ENCODE data around the gene ZNF581. TPM values are rescaled to one million over a fixed set of nuclear protein-coding genes. Genes with fewer than 3 reads are reported as not detected.
A peak's percentile ranks its signal among the peaks of the same experiment; 100 is the strongest.

ZNF581 gene
- total RNA-seq, 1 donor from 2014 or later = 46.5 TPM

GRCh38 chr19:55624109-55625003 lies 19.1 kb upstream of the ZNF581 start, which contains the start of gene ZNF784:
TSS of gene ZNF784 (minus strand) at chr19:55624566. CDS start at chr19:55624561, 5 bp downstream.
- TF ChIP-seq CTCF (IDR thresholded peaks at IDR 0.05) = no peak
- POLR2A ChIA-PET = interaction anchor here (0.6 to 4.0 kb wide), 21 partner anchors 8 to 543 kb away, joined by 3 to 53 read pairs (median 5); partner anchors contain the start of genes CCDC106, FIZ1, PPP6R1 and U2AF2
- H3K9me3 Mint-ChIP-seq = no peaks in the 10 kb centered on the region
- peaks cover 14% of the 10 kb centered on the region for H3K36me3 Mint-ChIP-seq (ENCODE audit: low read depth)
- CTCF ChIA-PET = interaction anchor here (0.8 to 2.2 kb wide), 7 partner anchors 9 to 157 kb away, joined by 3 to 12 read pairs (median 4); partner anchors contain the start of gene ZNF865
- peak within 1 kb of the TSS; percentile 97 for H3K27ac Mint-ChIP-seq
- DNase-seq (peak; percentile 93), ATAC-seq (ENCODE audit: low read depth) (peak; percentile 85)
- no peaks in the 10 kb centered on the region for H3K27me3 Mint-ChIP-seq
- intact Hi-C loops (cut with micrococcal nuclease) = loop anchor here (1.0 to 2.0 kb wide), 6 partner anchors 19 to 240 kb away; partner anchors contain the start of genes FIZ1, ISOC2, RPL28 and TMEM238
- H3K4me3 Mint-ChIP-seq = peak within 1 kb of the TSS; percentile 94
- H3K4me1 Mint-ChIP-seq = peaks cover 17% of the 10 kb centered on the region

- H3K4me3 Mint-ChIP-seq = peak overlapping the region; percentile 94
- peaks cover 14% of the 10 kb centered on the region for H3K36me3 Mint-ChIP-seq (ENCODE audit: low read depth)
- ATAC-seq (ENCODE audit: low read depth) (no peak), DNase-seq (no peak)
- ChIA-PET CTCF (interaction anchor here (0.8 to 2.2 kb wide), 6 partner anchors 9 to 157 kb away, joined by 3 to 12 read pairs (median 6); partner anchors contain the start of gene ZNF865), POLR2A (interaction anchor here (0.6 to 4.0 kb wide), 19 partner anchors 8 to 543 kb away, joined by 3 to 53 read pairs (median 5); partner anchors contain the start of genes CCDC106, FIZ1, PPP6R1 and U2AF2)
- intact Hi-C loops (cut with micrococcal nuclease) = loop anchor here (2.0 kb wide), 1 partner anchor 240 kb away; the partner anchor contains the start of genes RPL28 and TMEM238
- H3K27ac Mint-ChIP-seq = peak overlapping the region; percentile 97
- peaks cover 17% of the 10 kb centered on the region for H3K4me1 Mint-ChIP-seq
- H3K9me3 Mint-ChIP-seq = no peaks in the 10 kb centered on the region
- TF ChIP-seq CTCF (IDR thresholded peaks at IDR 0.05) = no peak
- H3K27me3 Mint-ChIP-seq = no peaks in the 10 kb centered on the region
These were observed 18.5 kb upstream of the ZNF581 start for GRCh38 chr19:55625004-55625326.

GRCh38 chr19:55626350-55626749 lies 17.1 kb upstream of the ZNF581 start:
- CTCF ChIA-PET = interaction anchor here (0.7 to 1.8 kb wide), 4 partner anchors 20 to 159 kb away, joined by 3 to 8 read pairs (median 4); no protein-coding TSS in a partner anchor
- no peak for DNase-seq

GRCh38 chr19:55632463-55632834 lies 11.0 kb upstream of the ZNF581 start:
- peak; percentile 57 for ATAC-seq (ENCODE audit: low read depth)
- peaks cover 17% of the 10 kb centered on the region for H3K36me3 Mint-ChIP-seq (ENCODE audit: low read depth)
- ChIA-PET POLR2A (interaction anchor here (0.6 to 3.0 kb wide), 18 partner anchors 8 to 722 kb away, joined by 3 to 22 read pairs (median 6); partner anchors contain the start of genes FIZ1, ISOC2, U2AF2 and ZNF581), CTCF (interaction anchor here (0.5 to 4.9 kb wide), 29 partner anchors 8 to 701 kb away, joined by 3 to 90 read pairs (median 7); partner anchors contain the start of genes CCDC106, FIZ1, U2AF2 and ZNF524)
- peaks cover 40% of the 10 kb centered on the region for H3K4me1 Mint-ChIP-seq
- H3K9me3 Mint-ChIP-seq = no peaks in the 10 kb centered on the region
- intact Hi-C loops (cut with micrococcal nuclease) = loop anchor here (1.0 kb wide), 2 partner anchors 21 to 491 kb away; no protein-coding TSS in a partner anchor
- peak; percentile 44 for DNase-seq
- no peak for TF ChIP-seq CTCF (IDR thresholded peaks at IDR 0.05)
- peak overlapping the region; percentile 37 for H3K27ac Mint-ChIP-seq
- H3K27me3 Mint-ChIP-seq = no peaks in the 10 kb centered on the region
- peak overlapping the region; percentile 60 for H3K4me3 Mint-ChIP-seq

More at GRCh38 chr19:55626350-55626749, 17.1 kb upstream of the ZNF581 start:
- H3K9me3 Mint-ChIP-seq = no peaks in the 10 kb centered on the region
- peaks cover 15% of the 10 kb centered on the region for H3K4me1 Mint-ChIP-seq
- TF ChIP-seq CTCF (IDR thresholded peaks at IDR 0.05) = no peak
- H3K27me3 Mint-ChIP-seq = no peaks in the 10 kb centered on the region
- H3K36me3 Mint-ChIP-seq (ENCODE audit: low read depth) = peaks cover 7% of the 10 kb centered on the region
- POLR2A ChIA-PET = interaction anchor here (1.2 to 4.0 kb wide), 3 partner anchors 21 to 287 kb away, joined by 3 to 53 read pairs (median 27); partner anchors contain the start of genes FIZ1, KMT5C, ZNF524 and ZNF865
- no peak overlapping the region for H3K27ac Mint-ChIP-seq
- intact Hi-C loops (cut with micrococcal nuclease) = no loop called here
- H3K4me3 Mint-ChIP-seq = no peak overlapping the region
- ATAC-seq (ENCODE audit: low read depth) = no peak
